Right lobe of liver (tissue), 4 donors: ENCODE results near the gene ANTXR1.

Source experiments
- POLR2A ChIP-seq: fragments of 450-650 bp; IDR thresholded peaks from one replicate; pipeline ENCODE4 v1.6.1; 2017; ENCODE audit warnings: antibody characterized with exemption, mild to moderate bottlenecking
- TF ChIP-seq, protein P1 (sequence below), 4 donors: fragments of 200-600 bp in 3 of 4; fragments of 450-650 bp in 1 of 4; IDR thresholded peaks; one replicate each; pipeline versions ENCODE4 v1.5.1 to v1.8.0; 2016 to 2022; ENCODE audit warnings: antibody characterized with exemption in 4 of 4, mild to moderate bottlenecking in 2 of 4
- donor health status: DM: no; HTN: no; CAD: no.
- donor health status: DM: no; HTN: no; CAD: no.
- donor health status: DM: no; HTN: yes; CAD: no.

DNA sequence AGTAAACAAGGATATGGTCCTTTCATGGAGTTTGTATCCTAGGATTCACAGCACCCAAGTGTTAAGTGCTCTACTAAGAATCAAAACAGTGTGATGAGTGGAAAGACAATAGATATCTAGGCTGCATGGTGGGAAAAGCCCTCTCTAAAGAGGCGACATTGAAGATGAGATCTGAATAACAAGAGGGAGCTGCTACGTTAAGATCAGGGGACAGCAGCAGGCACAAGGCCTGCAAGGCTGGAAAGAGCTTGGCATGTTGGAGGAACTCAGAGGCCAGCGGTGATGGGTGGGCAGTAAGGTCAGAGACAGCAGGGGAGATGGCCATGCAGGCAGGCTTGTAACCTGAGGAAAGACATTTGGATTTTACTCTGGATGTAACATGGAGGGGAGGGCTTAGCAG, 196.5 kb downstream of the ANTXR1 start:
- TF ChIP-seq, protein P1, sequence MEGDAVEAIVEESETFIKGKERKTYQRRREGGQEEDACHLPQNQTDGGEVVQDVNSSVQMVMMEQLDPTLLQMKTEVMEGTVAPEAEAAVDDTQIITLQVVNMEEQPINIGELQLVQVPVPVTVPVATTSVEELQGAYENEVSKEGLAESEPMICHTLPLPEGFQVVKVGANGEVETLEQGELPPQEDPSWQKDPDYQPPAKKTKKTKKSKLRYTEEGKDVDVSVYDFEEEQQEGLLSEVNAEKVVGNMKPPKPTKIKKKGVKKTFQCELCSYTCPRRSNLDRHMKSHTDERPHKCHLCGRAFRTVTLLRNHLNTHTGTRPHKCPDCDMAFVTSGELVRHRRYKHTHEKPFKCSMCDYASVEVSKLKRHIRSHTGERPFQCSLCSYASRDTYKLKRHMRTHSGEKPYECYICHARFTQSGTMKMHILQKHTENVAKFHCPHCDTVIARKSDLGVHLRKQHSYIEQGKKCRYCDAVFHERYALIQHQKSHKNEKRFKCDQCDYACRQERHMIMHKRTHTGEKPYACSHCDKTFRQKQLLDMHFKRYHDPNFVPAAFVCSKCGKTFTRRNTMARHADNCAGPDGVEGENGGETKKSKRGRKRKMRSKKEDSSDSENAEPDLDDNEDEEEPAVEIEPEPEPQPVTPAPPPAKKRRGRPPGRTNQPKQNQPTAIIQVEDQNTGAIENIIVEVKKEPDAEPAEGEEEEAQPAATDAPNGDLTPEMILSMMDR (IDR thresholded peaks at IDR 0.05) = no peak
- no peak for TF ChIP-seq POLR2A
